Epithelial cell of esophagus (primary cell): ENCODE measurements around the gene RCL1.
A peak's percentile ranks its signal among the peaks of the same experiment; 100 is the strongest.
"Not testable (repeated sequence)": the region's sequence is repeated elsewhere in the genome, so short reads cannot be mapped to it uniquely, and the experiment has no call there.

Source experiments
- DNase-seq: peaks from one replicate; pipeline ENCODE4 v3.0.0; 2010; ENCODE audit warnings: low read depth
- H3K4me3 ChIP-seq: 2 replicates; pipeline ENCODE4 v1.5.1; 2011; ENCODE audit warnings: mild to moderate bottlenecking, low read length, control low read depth
- CTCF ChIP-seq: IDR thresholded peaks from 2 replicates; pipeline ENCODE4 v1.5.1; 2011; ENCODE audit warnings: low read depth, mild to moderate bottlenecking, low read length, control low read depth, inconsistent platforms; ENCODE audit not compliant: insufficient read depth; ENCODE audit errors: missing control alignments

Gene RCL1

DNA sequence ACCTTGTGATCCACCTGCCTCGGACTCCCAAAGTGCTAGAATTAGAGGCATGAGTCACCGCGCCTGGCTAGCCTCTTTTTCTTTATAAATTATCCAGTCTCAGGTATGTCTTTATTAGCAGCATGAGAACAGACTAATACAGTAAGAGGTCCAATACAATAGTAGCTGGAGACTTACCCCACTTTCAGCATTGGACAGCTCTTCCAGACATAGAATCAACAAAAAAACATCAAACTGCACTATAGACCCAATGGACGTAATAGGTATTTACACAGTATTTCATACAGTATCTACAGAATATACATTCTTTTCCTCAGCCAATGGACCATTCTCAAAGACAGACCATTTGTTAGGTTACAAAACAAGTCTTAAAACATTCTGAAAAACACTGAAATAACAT lies 6.1 kb upstream of the RCL1 start:
- no peak for TF ChIP-seq CTCF
- H3K4me3 ChIP-seq = no peak overlapping the region
- DNase-seq = no peak

DNA sequence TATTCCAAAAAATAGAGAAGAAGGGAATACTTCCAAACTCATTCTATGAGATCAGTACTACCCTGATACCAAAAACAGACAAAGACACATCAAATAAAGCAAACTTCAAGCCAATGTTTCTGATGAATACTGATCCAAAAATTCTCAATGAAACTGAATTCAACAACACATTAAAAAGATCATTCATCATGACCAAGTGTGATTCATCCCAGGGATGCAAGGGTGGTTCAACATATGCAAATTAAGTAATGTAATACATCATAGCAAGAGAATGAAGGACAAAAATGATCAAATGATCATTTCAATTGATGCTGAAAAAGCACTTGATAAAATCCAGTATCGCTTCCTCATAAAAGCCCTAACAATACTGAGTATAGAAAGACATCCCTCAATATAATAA lies 4.9 kb upstream of the RCL1 start:
- H3K4me3 ChIP-seq = no peak overlapping the region
- TF ChIP-seq CTCF = no peak
- peak; percentile 75 for DNase-seq

GRCh38 chr9:4788703-4789102 lies 4.0 kb upstream of the RCL1 start:
- no peak overlapping the region for H3K4me3 ChIP-seq
- TF ChIP-seq CTCF = no peak
- peak; percentile 83 for DNase-seq

- peak overlapping the region; percentile 64 for H3K4me3 ChIP-seq
- TF ChIP-seq CTCF = no peak
- DNase-seq = no peak
These were observed 631 bp upstream of the RCL1 start for GRCh38 chr9:4792054-4792571.

- TF ChIP-seq CTCF = no peak
- H3K4me3 ChIP-seq = peak overlapping the region; percentile 92
- no peak for DNase-seq
These were observed 983 bp downstream of the RCL1 start for GRCh38 chr9:4793459-4794395.

GRCh38 chr9:4794691-4795090 lies 1.9 kb downstream of the RCL1 start:
- no peak for TF ChIP-seq CTCF
- peak overlapping the region; percentile 92 for H3K4me3 ChIP-seq
- no peak for DNase-seq

- not testable (repeated sequence) for DNase-seq, H3K4me3 ChIP-seq
These were observed 2.4 kb downstream of the RCL1 start for GRCh38 chr9:4795108-4795507.
